ENCODE measurements around the gene ARL4A.

GRCh38 chr7:12689451-12689850 lies 2.0 kb downstream of the ARL4A start:
- TF ChIP-seq POLR2A (IDR thresholded peaks at IDR 0.05) (no peak), CTCF (IDR thresholded peaks at IDR 0.05) (no peak)
